ENCODE measurements around the gene FAM187B.

GRCh38 chr19:35226748-35227147, 1.8 kb downstream of the FAM187B start:
- TF ChIP-seq CTCF (IDR thresholded peaks at IDR 0.05), result no peak
- no peak for TF ChIP-seq POLR2A (IDR thresholded peaks at IDR 0.05)
